HepG2 (cell line): ENCODE data around the gene MLYCD. TPM values are rescaled to one million over a fixed set of nuclear protein-coding genes. Genes with fewer than 3 reads are reported as not detected.
A peak's percentile ranks its signal among the peaks of the same experiment; 100 is the strongest.

Experiments
- AHDC1 ChIP-seq: sonication (generic); formaldehyde crosslinking; IDR thresholded peaks from 2 replicates; pipeline ENCODE4 v1.5.1; 2020; ENCODE audit warnings: mild to moderate bottlenecking, missing genetic modification reagents, borderline replicate concordance
- ARID2 ChIP-seq: sonication (generic); formaldehyde crosslinking; IDR thresholded peaks from 2 replicates; pipeline ENCODE4 v1.8.1; 2022; ENCODE audit warnings: mild to moderate bottlenecking, missing genetic modification reagents, borderline replicate concordance
- HDAC2 ChIP-seq: sonication (generic); formaldehyde crosslinking; IDR thresholded peaks from 2 replicates; pipeline ENCODE4 v1.4.0; 2020; ENCODE audit warnings: missing genetic modification reagents
- NR3C1 ChIP-seq: sonication (generic); formaldehyde crosslinking; IDR thresholded peaks from 2 replicates; pipeline ENCODE4 v1.4.0; 2020; ENCODE audit warnings: missing genetic modification reagents
- RXRB ChIP-seq: IDR thresholded peaks from 2 replicates; pipeline ENCODE4 v1.6.1; 2016; ENCODE audit warnings: borderline replicate concordance, missing genetic modification reagents, missing compliant biosample characterization
- SAP130 ChIP-seq: IDR thresholded peaks from 2 replicates; pipeline ENCODE4 v1.6.1; 2016; ENCODE audit warnings: low read depth
- ZNF343 ChIP-seq: sonication (generic); formaldehyde crosslinking; IDR thresholded peaks from 2 replicates; pipeline ENCODE4 v1.4.0; 2020; ENCODE audit warnings: mild to moderate bottlenecking, missing genetic modification reagents
- ZNF441 ChIP-seq: sonication (generic); formaldehyde crosslinking; IDR thresholded peaks from 2 replicates; pipeline ENCODE4 v1.7.0; 2021; ENCODE audit warnings: missing genetic modification reagents, borderline replicate concordance
- ZNF513 ChIP-seq: sonication (generic); formaldehyde crosslinking; conservative IDR thresholded peaks from 2 replicates; pipeline ENCODE4 v1.5.0; 2020; ENCODE audit warnings: missing genetic modification reagents
- ZNF567 ChIP-seq: sonication (generic); formaldehyde crosslinking; IDR thresholded peaks from 2 replicates; pipeline ENCODE4 v1.8.1; 2023; ENCODE audit warnings: mild to moderate bottlenecking, missing genetic modification reagents, borderline replicate concordance
- ZNF773 ChIP-seq: sonication (generic); formaldehyde crosslinking; IDR thresholded peaks from 2 replicates; pipeline ENCODE4 v1.4.0; 2020; ENCODE audit warnings: missing genetic modification reagents, borderline replicate concordance
- ZNF784 ChIP-seq: sonication (generic); formaldehyde crosslinking; IDR thresholded peaks from 2 replicates; pipeline ENCODE4 v1.5.1; 2020; ENCODE audit warnings: missing genetic modification reagents, mild to moderate bottlenecking, borderline replicate concordance
- polyA plus RNA-seq, 8 experiments: library from polyadenylated mRNA; depleted of rRNA in 3 of 8; stranded (reverse) in 7 of 8; unstranded in 1 of 8; fragments of >200 nt; fragmentation: Illumina TruSeq in 4 of 8; extraction: Trizol in 4 of 8; gene quantifications; 2 replicates each; pipeline versions ENCODE4 v1.2.1 to v1.2.3, GENCODE V29; 2011 to 2016; ENCODE audit warnings: low read depth in 4 of 8, missing spikeins in 1 of 8, mixed read lengths in 1 of 8; ENCODE audit not compliant: insufficient read depth in 1 of 8
- total RNA-seq, 5 experiments: library from RNA; depleted of rRNA; stranded (reverse); fragments of >200 nt; fragmentation: Illumina TruSeq; extraction: Trizol; gene quantifications; 2 replicates each; pipeline ENCODE4 v1.2.3, GENCODE V29; 2016; ENCODE audit warnings: low read depth in 1 of 5
- TF ChIP-seq, protein P1 (sequence below): sonication (generic); formaldehyde crosslinking; IDR thresholded peaks from 2 replicates; pipeline ENCODE4 v1.5.0; 2020; ENCODE audit warnings: mild to moderate bottlenecking, missing genetic modification reagents

The MLYCD gene
- total and polyA plus RNA-seq, 2 of the 13 experiments (the other 11 are each of a cell fraction or from before 2014, with no cell fraction given) = 1.8 to 4.0 TPM

DNA sequence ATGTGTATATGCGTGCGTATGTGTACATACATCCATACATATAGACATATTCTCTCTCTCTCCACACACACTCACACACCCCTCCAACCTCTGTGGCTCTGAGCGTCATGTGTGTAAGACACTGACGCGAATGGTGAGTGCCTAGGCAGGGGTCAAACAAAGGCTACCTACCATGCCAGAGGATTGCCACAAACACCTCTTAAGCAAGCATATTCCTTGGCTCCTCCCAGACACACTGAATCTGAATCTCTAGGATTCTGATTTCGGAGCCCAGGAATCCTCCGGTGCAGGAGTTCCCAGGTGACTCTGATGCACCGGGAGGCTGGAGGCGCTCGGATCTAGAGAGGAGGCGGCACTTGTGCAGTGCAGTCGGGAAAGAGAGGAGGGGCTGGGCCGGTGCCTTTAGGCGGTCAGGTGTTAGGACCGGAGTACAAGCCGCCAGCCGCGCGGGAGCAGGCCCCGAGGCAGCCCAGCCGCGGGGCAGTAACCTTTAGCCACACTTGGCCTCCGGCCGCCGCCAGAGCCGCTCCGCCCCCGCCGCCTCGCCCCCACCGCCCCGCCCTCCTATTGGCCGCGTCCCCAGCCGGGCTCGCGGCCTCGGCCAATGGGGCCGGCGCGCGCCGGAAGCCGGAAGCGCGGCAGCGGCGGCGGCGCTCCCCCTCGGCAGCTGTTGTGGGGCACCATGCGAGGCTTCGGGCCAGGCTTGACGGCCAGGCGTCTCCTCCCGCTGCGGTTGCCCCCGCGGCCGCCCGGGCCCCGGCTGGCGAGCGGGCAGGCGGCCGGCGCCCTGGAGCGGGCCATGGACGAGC, at the start of gene MLYCD (continued):
- TF ChIP-seq AHDC1 (CRISPR knock-in tag) (peak; percentile 24; the same call in 1 of the 2 replicates), ZNF773 (CRISPR knock-in tag) (no peak), ZNF567 (no peak), ZNF784 (no peak; the same call in 1 of the 2 replicates), RXRB (CRISPR knock-in tag) (peak; percentile 95), ZNF343 (CRISPR knock-in tag) (no peak), HDAC2 (CRISPR knock-in tag) (peak; percentile 45; the same call in 1 of the 2 replicates), ZNF513 (no peak), ARID2 (CRISPR knock-in tag) (no peak), ZNF441 (CRISPR knock-in tag) (peak; percentile 94), NR3C1 (CRISPR knock-in tag) (no peak), SAP130 (peak; percentile 86)
- TF ChIP-seq, protein P1, sequence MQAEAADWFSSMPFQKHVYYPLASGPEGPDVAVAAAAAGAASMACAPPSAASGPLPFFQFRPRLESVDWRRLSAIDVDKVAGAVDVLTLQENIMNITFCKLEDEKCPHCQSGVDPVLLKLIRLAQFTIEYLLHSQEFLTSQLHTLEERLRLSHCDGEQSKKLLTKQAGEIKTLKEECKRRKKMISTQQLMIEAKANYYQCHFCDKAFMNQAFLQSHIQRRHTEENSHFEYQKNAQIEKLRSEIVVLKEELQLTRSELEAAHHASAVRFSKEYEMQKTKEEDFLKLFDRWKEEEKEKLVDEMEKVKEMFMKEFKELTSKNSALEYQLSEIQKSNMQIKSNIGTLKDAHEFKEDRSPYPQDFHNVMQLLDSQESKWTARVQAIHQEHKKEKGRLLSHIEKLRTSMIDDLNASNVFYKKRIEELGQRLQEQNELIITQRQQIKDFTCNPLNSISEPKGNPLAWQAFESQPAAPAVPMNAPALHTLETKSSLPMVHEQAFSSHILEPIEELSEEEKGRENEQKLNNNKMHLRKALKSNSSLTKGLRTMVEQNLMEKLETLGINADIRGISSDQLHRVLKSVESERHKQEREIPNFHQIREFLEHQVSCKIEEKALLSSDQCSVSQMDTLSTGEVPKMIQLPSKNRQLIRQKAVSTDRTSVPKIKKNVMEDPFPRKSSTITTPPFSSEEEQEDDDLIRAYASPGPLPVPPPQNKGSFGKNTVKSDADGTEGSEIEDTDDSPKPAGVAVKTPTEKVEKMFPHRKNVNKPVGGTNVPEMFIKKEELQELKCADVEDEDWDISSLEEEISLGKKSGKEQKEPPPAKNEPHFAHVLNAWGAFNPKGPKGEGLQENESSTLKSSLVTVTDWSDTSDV (CRISPR knock-in tag) = 0 out of 2 replicates have a peak, but pooled peaks have one; percentile 34
